Panc1 (cell line): ENCODE results near the gene ASB2.

Experiments used
- POLR2AphosphoS5 ChIP-seq: IDR thresholded peaks from 2 replicates; pipeline ENCODE4 v1.6.1; 2012; ENCODE audit warnings: mild to moderate bottlenecking, low read depth, low read length, moderate library complexity
- TF ChIP-seq, protein P1 (sequence below): fragments of 450-650 bp; IDR thresholded peaks from 2 replicates; pipeline ENCODE4 v1.5.1; 2017; ENCODE audit warnings: mild to moderate bottlenecking
- TF ChIP-seq, protein P2 (sequence below), 2 experiments: IDR thresholded peaks; 2 replicates each; pipeline ENCODE4 v1.6.1; 2011 to 2012; ENCODE audit warnings: low read depth in 2 of 2, control low read depth in 1 of 2, low read length in 1 of 2, mild to moderate bottlenecking in 1 of 2, moderate library complexity in 1 of 2; ENCODE audit not compliant: insufficient read depth in 1 of 2

DNA sequence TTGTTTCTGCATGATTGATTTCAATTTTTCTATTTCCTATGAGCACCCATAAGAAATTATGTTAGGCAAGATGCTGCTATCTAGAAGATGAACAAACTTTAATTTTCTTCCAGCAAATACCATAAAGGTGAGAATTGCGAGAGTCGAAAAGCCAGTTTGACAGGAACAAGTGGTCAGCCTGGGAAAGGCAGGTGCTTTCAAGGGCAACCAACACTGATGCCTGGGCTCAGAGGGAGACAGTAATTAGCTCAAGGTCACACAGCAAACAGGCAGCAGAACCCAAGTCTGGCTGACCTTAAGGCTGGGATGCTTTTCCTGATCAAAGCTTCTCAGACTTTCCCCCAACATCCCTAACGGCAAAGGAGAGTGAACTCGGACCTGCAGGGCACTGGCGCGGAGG, 43.0 kb upstream of the ASB2 start:
- TF ChIP-seq, protein P1, sequence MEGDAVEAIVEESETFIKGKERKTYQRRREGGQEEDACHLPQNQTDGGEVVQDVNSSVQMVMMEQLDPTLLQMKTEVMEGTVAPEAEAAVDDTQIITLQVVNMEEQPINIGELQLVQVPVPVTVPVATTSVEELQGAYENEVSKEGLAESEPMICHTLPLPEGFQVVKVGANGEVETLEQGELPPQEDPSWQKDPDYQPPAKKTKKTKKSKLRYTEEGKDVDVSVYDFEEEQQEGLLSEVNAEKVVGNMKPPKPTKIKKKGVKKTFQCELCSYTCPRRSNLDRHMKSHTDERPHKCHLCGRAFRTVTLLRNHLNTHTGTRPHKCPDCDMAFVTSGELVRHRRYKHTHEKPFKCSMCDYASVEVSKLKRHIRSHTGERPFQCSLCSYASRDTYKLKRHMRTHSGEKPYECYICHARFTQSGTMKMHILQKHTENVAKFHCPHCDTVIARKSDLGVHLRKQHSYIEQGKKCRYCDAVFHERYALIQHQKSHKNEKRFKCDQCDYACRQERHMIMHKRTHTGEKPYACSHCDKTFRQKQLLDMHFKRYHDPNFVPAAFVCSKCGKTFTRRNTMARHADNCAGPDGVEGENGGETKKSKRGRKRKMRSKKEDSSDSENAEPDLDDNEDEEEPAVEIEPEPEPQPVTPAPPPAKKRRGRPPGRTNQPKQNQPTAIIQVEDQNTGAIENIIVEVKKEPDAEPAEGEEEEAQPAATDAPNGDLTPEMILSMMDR, result no peak
- no peak for TF ChIP-seq POLR2AphosphoS5
- TF ChIP-seq, protein P2, sequence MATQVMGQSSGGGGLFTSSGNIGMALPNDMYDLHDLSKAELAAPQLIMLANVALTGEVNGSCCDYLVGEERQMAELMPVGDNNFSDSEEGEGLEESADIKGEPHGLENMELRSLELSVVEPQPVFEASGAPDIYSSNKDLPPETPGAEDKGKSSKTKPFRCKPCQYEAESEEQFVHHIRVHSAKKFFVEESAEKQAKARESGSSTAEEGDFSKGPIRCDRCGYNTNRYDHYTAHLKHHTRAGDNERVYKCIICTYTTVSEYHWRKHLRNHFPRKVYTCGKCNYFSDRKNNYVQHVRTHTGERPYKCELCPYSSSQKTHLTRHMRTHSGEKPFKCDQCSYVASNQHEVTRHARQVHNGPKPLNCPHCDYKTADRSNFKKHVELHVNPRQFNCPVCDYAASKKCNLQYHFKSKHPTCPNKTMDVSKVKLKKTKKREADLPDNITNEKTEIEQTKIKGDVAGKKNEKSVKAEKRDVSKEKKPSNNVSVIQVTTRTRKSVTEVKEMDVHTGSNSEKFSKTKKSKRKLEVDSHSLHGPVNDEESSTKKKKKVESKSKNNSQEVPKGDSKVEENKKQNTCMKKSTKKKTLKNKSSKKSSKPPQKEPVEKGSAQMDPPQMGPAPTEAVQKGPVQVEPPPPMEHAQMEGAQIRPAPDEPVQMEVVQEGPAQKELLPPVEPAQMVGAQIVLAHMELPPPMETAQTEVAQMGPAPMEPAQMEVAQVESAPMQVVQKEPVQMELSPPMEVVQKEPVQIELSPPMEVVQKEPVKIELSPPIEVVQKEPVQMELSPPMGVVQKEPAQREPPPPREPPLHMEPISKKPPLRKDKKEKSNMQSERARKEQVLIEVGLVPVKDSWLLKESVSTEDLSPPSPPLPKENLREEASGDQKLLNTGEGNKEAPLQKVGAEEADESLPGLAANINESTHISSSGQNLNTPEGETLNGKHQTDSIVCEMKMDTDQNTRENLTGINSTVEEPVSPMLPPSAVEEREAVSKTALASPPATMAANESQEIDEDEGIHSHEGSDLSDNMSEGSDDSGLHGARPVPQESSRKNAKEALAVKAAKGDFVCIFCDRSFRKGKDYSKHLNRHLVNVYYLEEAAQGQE (IDR thresholded peaks at IDR 0.05; ENCODE audit: insufficient read depth in 1 of 2, low read depth in 2 of 2, low read length in 1 of 2), result no peak
